ENCODE data around the gene ZNF611. TPM values are rescaled to one million over a fixed set of nuclear protein-coding genes. Genes with fewer than 3 reads are reported as not detected.
"Not testable (repeated sequence)": the region's sequence is repeated elsewhere in the genome, so short reads cannot be mapped to it uniquely, and the experiment has no call there.

ZNF611 gene
- total RNA-seq, 2 experiments from 2014 or later, result 10.6 to 23.8 TPM

- ChIA-PET CTCF (ENCODE audit: unreplicated experiment) (no interaction called here), POLR2A (no interaction called here)
- Histone ChIP-seq H3K9me2 (ENCODE audit: insufficient read depth, low read length) (no peaks in the 10 kb centered on the region), H2AFZ (ENCODE audit: low read length) (no peak overlapping the region), H3K4me3 (ENCODE audit: low read depth, low read length, poor library complexity, severe bottlenecking) (no peak overlapping the region), H3K79me2 (ENCODE audit: insufficient read depth, low read depth, low read length) (no peaks in the 10 kb centered on the region), H3K36me3 (ENCODE audit: insufficient read depth, low read length) (no peaks in the 10 kb centered on the region), H4K20me1 (ENCODE audit: insufficient read depth, low read length) (no peaks in the 10 kb centered on the region), H3K9me3 (ENCODE audit: low read length) (no peaks in the 10 kb centered on the region), H3K4me1 (ENCODE audit: insufficient read depth, low read length, poor library complexity, severe bottlenecking) (peaks cover 21% of the 10 kb centered on the region), H3K4me2 (ENCODE audit: low read length) (no peak overlapping the region), H3K27ac (ENCODE audit: low read depth, low read length, poor library complexity, severe bottlenecking) (no peak overlapping the region)
- BruUV-seq (replicated peaks), result no TSS peak
- intact Hi-C loops (cut with micrococcal nuclease; ENCODE audit: unreplicated experiment), result no loop called here
- DNase-seq (ENCODE audit: low spot score), result no peak
- TF ChIP-seq EZH2phosphoT487 (IDR thresholded peaks at IDR 0.05; ENCODE audit: borderline replicate concordance, low read depth, low read length) (no peak), CTCF (conservative IDR thresholded peaks at IDR 0.05; ENCODE audit: low read length) (no peak)
Observed at GRCh38 chr19:52695996-52696395, 38.8 kb downstream of the ZNF611 start.

- TF ChIP-seq CTCF (conservative IDR thresholded peaks at IDR 0.05; ENCODE audit: low read length), result no peak
- POLR2A ChIA-PET, result no interaction called here
- no peak overlapping the region for H2AFZ ChIP-seq (ENCODE audit: low read length)
Observed at GRCh38 chr19:52694921-52695320, 39.9 kb downstream of the ZNF611 start.

GRCh38 chr19:52694281-52694680, 40.6 kb downstream of the ZNF611 start:
- CTCF ChIA-PET (ENCODE audit: unreplicated experiment); H3K9me3 ChIP-seq (ENCODE audit: low read length); H3K36me3 ChIP-seq (ENCODE audit: insufficient read depth, low read length); H3K9me2 ChIP-seq (ENCODE audit: insufficient read depth, low read length); H2AFZ ChIP-seq (ENCODE audit: low read length); H3K27ac ChIP-seq (ENCODE audit: low read depth, low read length, poor library complexity, severe bottlenecking); POLR2A ChIA-PET; H4K20me1 ChIP-seq (ENCODE audit: insufficient read depth, low read length); H3K4me3 ChIP-seq (ENCODE audit: low read depth, low read length, poor library complexity, severe bottlenecking); H3K79me2 ChIP-seq (ENCODE audit: insufficient read depth, low read depth, low read length); intact Hi-C loops (cut with micrococcal nuclease; ENCODE audit: unreplicated experiment); BruUV-seq (replicated peaks); H3K4me2 ChIP-seq (ENCODE audit: low read length): not testable (repeated sequence)
- peak; percentile 35 for DNase-seq (ENCODE audit: low spot score)
- H3K4me1 ChIP-seq (ENCODE audit: insufficient read depth, low read length, poor library complexity, severe bottlenecking), result peaks cover 26% of the 10 kb centered on the region

More at GRCh38 chr19:52694921-52695320, 39.9 kb downstream of the ZNF611 start:
- Histone ChIP-seq H3K27ac (ENCODE audit: low read depth, low read length, poor library complexity, severe bottlenecking) (no peak overlapping the region), H3K4me3 (ENCODE audit: low read depth, low read length, poor library complexity, severe bottlenecking) (no peak overlapping the region), H3K9me3 (ENCODE audit: low read length) (no peaks in the 10 kb centered on the region), H3K36me3 (ENCODE audit: insufficient read depth, low read length) (no peaks in the 10 kb centered on the region), H3K4me1 (ENCODE audit: insufficient read depth, low read length, poor library complexity, severe bottlenecking) (peaks cover 26% of the 10 kb centered on the region), H3K9me2 (ENCODE audit: insufficient read depth, low read length) (no peaks in the 10 kb centered on the region), H3K79me2 (ENCODE audit: insufficient read depth, low read depth, low read length) (peaks cover 3% of the 10 kb centered on the region; the same call in 1 of the 2 replicates), H4K20me1 (ENCODE audit: insufficient read depth, low read length) (no peaks in the 10 kb centered on the region), H3K4me2 (ENCODE audit: low read length) (no peak overlapping the region)
- CTCF ChIA-PET (ENCODE audit: unreplicated experiment), result no interaction called here
- intact Hi-C loops (cut with micrococcal nuclease; ENCODE audit: unreplicated experiment), result no loop called here
- DNase-seq (ENCODE audit: low spot score), result no peak
- BruUV-seq (replicated peaks), result no TSS peak
